ENCODE data around the gene TLDC2.
"Not testable (repeated sequence)": the region's sequence is repeated elsewhere in the genome, so short reads cannot be mapped to it uniquely, and the experiment has no call there.

TLDC2 gene

DNA sequence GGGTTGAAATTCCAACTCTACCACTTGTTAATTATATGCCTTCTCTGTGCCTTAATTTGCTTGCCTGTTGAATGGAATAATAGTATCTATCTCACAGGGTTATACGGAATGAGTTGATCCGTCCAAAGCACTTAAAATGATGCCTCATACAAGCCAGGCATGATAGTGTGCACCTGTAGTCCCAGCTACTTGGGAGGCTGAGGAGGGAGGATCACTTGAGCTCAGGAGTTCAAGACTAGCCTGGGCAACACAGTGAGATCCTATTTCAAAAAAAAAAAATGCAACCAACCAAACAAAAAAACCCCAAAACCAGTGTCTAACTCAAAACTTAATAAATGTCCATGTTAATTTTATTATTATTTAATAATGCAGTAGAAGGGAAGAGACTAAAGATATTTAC lies 40.3 kb downstream of the TLDC2 start:
- no peak for DNase-seq

DNA sequence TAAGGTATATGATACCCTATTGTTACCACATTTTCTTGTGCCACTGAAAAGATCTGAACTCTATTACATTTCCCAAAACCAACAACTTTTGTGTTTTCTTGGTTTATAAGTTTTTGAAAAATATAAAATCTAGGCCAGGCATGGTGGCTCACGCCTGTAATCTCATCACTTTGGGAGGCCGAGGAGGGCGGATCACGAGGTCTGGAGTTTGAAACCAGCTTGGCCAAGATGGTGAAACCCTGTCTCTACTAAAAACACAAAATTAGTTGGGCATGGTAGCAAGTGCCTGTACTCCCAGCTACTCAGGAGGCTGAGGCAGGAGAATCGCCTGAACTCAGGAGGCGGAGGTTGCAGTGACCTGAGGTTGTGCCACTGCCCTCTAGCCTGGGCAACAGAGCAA lies 41.3 kb downstream of the TLDC2 start:
- no peak for DNase-seq

DNA sequence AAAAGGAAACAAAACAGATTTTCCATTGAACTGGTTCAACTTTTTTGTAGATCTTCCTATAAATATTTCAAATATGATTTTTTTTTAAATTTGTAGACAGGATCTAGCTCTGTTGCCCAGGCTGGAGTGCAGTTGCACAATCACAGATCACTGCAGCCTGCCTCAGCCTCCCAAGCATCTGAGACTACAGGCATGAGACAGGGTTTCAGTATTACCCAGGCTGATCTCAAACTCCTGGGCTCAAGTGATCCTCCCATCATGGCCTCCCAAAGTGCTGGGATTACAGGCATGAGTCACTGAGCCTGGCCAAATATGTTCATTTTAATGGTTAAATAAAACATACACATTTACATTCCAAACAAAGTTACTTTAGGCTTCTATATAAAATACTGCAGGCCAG lies 42.0 kb downstream of the TLDC2 start:
- DNase-seq: no peak

DNA sequence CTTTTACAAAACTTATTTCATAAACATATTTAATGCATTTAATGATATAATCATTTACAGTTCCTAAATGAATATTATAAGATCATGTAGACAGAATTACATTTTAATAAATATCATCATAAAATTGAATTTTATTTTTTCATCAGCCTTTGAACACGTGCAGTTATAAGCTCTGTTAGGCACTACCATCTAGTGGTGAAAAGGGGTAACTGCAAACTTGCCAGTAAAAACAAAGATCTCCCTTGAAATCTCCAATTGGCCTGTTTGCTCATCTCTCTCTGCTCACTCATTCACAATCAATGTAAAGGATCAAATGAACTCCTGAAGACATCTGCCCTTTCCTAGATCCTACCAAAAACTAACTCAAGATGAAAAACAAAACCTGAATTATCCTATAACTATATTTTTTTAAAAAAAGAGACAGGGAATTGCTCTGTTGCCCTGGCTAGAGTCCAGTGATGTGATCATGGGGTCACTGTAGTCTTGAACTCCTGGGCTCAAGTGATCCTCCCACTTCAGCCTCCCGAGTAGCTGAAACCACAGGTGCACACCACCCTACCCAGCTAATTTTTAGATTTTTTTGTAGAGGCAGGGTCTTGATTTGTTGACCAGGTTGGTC lies 43.9 kb downstream of the TLDC2 start:
- DNase-seq: no peak

DNA sequence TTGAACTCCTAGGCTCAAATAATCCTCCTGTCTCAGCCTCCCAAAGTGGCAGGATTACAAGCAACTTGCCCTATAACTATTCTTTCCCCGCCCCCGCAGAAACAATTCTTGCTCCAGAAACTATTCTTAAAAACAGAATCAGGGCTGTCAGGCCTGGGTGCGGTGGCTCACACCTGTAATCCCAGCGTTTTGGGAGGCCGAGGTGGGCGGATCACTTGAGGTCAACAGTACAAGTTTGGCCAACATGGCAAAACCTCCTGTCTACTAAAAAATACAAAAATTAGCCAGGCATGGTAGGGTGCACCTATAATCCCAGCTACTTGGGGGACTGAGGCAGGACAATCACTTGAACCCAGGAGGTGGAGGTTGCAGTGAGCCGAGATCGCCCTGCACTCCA lies 44.4 kb downstream of the TLDC2 start:
- no peak for DNase-seq

DNA sequence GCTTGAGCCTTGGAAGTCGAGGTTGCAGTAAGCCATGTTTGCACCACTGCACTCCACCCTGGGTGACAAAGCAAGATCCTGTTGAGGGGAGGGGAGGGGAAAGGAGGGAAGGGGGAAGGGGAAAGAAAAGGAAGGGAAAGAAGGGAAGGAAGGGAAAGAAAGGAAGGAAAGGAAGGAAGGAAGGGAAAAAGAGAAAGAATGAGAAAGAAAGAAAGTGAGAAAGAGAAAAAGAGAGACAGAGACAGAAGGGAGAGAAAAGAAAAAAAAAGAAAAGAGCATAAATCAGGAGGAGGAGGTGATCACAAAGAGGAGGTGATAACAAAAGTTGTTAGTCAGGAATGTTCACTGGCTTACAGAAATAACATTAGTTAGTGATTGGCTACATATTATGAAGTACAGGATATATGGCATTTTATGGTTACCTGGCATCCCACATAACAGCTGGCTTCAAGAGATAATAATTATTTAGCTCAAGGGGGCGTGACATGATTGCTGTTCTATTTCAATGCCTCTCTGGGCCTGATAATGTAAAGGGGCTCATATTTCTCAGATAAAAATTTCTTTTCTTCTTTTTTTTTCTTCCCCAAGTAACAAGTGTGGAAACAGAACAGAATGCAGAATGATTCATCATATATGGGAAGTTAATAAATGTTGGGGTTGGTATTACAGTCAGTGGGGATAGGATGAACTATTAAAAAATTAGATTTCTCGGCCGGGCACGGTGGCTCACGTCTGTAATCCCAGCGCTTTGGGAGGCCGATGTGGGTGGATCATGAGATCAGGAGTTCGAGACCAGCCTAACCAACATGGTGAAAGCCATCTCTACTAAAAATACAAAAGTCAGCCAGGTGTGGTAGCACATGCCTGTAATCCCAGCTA lies 48.5 kb downstream of the TLDC2 start:
- DNase-seq: no peak

DNA sequence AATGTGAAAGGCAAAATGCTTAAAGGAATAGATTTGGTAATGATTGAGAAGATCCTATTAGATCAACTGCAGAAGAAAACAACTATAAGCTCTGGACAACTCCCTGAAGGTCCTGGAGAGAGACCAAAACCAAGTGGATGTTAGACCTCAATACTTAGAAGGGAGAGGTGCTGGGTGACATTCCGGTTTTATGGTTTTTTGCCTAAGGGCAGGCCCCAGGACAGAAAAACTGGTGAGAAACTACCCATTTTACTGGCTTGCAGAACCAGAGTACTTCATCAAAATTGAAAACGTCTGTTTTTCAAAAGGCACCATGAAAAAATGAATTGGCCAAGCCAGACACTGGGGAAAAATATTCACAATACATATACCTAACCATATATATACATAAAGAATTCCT lies 49.3 kb downstream of the TLDC2 start:
- DNase-seq: no peak

DNA sequence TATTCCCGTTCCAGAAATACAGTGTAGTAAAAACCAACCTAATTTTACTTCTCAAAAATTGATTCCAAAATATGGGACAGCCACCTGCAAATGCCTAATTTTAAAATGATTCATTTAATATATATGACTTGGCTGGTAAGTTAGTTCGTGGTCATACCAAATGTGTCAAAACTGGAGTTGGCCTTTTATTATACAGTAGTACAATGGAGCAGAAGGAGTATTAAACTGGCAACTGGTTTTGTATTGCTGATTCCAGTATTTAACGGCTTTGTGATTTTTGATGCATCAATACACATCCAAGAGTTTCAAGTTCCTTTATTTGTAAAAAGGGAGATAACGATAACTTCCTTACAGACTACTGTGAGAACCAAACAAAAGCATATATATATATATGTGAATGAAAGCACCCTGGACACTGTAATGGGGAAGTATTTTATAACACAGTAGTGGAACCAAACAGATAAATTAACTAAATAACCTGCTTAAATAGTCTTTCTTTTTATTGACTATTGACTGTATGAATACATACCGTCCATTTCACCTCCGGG lies 50.8 kb downstream of the TLDC2 start:
- DNase-seq: no peak

DNA sequence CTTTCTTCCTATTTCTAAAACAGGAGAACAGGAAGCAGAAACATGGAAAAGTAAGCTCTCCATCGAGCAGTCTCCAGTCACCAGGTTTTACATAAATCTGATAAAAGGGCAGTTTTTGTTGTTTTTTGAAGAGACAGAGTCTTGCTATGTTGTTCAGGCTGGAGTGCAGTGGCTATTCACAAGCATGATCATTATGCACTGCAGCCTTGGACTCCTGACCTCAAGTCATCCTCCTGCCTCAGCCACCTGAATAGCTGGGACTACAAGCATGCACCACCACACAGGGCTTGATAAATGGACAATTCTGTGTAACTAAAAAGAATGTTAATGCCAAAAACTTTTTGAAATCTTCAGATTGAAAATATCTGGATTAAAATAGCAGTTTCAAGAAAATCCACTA lies 51.8 kb downstream of the TLDC2 start:
- no peak for DNase-seq

DNA sequence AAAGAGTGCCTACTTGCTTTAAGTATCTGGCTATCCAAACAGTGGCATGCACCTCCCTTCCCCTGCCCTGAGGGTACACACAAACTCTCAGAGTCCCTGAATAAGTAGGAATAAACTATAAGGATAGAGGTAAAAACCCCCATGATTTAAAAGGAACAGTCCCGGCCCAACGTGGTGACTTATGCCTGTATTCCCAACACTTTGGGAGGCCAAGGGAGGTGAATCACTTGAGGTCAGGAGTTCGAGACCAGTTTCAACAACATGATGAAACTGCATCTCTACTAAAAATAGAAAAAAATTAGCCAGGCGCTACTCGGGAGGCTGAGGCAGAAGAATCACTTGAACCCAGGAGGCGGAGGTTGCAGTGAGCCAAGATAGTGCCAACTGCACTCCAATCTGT lies 53.4 kb downstream of the TLDC2 start:
- DNase-seq: no peak

DNA sequence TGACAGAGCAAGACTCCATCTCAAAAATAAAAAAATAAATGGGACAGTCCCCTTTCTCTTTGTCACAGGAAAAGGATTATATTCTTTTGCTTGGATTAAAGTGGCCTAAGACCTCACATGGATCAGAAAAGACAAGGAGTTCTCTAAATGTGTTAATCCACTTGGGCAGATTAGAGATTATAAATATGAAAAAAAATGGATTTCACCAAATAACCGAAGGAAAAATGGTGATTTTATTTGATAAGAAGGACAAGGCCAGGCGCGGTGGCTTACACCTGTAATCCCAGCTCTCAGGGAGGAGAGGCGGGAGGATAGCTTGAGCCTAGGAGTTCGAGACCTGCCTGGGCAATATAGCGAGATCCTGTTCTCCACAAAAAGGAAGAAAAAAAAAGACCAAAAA lies 53.8 kb downstream of the TLDC2 start:
- no peak for DNase-seq

DNA sequence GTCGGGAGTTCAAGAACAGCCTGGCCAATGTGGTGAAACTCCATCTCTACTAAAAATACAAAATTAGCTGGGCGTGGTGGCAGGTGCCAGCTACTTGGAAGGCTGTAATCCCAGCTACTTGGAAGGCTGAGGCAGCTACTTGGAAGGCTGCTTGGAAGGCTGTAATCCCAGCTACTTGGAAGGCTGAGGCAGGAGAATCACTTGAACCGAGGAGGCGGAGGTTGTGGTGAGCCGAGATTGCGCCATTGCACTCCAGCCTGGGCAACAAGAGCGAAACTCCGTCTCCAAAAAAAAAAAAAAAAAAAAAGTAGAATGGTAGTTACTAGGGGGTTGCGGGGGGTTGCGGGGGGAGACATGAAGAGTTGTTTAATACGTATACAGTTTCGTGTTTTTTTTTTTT lies 56.1 kb downstream of the TLDC2 start:
- DNase-seq: not testable (repeated sequence)

DNA sequence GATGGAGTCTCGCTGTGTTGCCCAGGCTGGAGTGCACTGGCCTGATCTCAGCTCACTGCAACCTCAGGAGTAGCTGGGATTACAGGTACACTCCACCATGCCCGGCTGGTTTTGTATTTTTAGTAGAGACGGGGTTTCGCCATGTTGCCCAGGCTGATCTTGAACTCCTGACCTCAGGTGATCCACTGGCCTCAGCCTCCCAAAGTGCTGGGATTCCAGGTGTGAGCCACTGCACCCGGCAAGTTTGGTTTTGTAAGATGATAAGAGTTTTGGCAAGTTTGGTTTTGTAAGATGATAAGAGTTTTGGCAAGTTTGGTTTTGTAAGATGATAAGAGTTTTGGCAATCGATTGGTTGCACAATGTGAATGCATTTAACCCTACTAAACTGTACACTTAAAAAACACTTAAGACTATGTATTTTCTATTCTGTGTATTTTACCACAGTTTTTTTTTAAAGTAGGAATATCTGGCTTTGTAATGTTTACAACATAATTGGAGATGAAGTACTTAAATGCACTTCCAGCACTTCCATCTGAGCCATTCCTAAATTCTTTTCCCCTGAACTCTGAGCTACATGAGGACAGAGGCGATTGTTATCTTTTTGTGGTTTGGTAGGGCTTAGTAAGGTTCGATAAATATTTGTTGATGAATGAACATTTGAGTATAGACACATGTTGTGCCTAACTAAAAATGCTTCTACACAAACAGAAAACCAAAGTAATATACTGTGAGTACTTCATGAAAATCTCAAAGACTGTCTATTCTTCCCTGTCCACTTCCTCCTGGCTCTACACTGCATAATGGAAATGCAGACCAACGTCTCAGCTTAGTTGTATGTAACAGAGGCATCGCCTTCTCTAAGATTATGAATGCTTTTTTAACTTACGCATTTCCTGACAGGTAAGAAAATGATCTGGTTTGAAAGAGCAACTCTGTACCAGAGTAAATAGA lies 56.8 kb downstream of the TLDC2 start:
- no peak for DNase-seq

DNA sequence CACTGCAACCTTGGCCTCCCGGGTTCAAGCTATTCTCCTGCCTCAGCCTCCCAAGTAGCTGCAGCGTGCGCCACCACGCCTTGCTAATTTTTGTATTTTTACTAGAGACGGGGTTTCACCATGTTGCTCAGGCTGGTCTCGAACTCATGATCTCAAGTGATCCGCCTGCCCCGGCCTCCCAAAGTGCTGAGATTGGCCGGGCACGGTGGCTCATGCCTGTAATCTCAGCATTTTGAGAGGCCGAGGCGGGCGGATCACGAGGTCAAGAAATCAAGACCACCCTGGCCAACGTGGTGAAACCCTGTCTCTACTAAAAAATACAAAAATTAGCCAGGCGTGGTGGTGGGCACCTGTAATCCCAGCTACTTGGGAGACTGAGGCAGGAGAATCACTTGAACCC lies 57.6 kb downstream of the TLDC2 start:
- DNase-seq: not testable (repeated sequence)

DNA sequence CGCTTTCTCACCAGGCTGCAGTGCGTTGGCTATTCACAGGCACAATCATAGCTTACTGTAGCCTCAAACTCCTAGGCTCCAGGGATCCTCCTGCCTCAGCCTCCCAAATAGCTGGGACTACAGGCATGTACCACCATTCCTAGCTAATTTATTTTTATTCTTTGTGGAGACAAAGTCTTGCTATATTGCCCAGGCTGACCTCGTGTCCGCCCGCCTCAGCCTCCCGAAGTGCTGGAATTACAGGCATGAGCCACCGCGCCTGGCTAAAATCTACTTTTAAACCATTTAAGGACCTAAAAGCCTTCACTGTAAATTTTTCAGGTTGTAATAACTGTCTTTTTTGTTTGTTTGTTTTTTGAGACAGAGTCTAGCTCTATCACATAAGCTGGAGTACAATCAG lies 60.4 kb downstream of the TLDC2 start:
- no peak for DNase-seq

DNA sequence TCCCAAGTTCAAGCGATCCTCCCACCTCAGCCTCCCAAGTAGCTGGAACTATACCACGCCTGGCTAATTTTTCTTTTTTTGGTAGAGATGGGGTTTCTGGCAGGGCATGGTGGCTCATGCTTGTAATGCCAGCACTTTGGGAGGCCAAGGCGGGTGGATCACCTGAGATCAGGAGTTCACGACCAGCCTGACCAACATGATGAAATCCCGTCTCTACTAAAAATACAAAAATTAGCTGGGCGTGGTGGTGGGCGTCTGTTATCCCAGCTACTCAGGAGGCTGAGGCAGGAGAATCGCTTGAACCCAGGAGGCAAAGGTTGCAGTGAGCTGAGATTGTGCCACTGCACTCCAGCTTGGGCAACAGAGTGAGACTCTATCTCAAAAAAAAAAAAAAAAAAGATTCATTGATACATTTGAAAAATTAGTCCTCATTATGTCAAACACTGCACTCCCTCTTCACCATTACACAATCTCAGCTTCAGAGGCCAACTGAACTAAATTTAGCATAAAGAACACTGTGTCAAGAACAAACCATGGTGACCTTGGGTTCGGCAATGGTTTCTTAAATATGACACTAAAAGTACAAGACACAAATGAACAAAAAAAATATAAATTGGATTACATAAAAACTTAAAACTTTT lies 60.9 kb downstream of the TLDC2 start:
- not testable (repeated sequence) for DNase-seq

DNA sequence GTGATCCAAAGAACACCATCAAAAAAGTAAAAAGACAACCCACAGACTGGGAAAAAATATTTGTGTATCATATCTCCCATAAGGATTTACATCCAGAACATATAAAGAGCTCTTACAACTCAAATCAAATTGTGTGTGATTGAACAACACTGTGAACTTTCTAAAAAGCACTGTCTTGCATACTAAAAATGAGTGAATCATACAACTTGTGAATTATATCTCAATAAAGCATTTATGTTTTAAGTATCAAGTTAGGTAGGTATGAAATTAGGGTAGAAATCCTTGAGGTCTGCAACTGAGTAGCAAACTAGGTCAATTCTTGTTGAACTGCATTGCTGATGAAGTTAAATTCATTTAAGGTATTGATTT lies 61.4 kb downstream of the TLDC2 start:
- DNase-seq: no peak

DNA sequence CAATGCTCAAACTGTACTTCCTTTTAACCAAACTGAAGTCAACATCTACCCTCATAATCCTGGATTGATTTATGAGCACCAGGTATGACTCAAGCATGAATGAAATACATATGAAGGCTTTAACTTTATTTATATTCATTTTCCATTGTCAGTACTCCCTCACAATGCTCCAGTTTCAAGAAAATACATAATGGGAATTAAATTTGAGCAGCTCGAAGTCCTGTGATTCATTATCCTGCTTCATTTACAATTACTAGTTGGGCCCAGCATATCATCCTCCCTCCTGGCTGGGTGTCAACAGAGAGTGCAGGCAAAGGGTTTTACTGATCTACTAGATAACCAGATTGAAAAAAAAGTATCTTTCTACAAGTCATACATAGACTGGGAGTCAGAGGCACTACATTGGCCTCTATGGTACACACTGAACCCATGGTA lies 65.5 kb downstream of the TLDC2 start:
- DNase-seq: no peak
